Measurements from ENCODE around the gene YIPF1.

Gene YIPF1

DNA sequence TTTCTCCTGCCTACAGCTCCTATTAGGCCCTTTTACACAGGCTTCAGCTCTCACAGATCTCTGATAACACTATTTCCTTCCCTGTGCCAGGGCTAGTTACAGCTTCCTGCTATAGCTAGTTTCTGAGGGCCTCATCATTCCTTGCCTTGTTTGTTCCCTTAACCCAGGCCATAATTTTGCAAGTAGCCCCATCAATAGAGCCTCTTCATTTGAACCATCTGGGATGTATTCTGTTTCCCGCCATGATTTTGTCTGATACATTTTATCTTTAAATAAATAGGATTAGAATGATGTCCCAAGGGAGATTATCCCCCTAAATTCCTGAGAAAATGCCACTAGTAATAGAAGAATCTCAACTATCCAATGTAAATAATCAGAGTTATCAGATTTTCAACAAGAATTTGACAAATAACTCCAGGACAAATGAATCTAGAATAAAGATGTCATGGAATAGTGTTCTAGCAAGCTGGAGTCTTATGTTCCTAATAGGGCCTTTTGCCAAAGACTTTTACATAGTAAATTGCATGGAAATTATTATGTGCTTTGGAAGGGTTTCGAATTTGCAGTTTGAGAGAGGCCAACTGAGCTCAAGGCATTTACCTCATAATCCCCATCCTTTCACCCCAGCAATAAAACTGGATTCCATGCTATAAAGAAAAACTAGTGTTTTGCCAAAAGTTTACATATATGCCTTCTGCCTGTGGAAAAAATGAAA, 39.8 kb upstream of the YIPF1 start:
- Histone ChIP-seq H3K27me3 (ENCODE audit: insufficient read depth, poor library complexity, severe bottlenecking) (no peaks in the 10 kb centered on the region), H3K4me3 (replicated peaks; ENCODE audit: insufficient read depth, low read length) (no peak overlapping the region), H3K27ac (replicated peaks) (no peak overlapping the region)
- no peak for DNase-seq (ENCODE audit: low read depth in 1 of 2, low spot score in 1 of 2)
- TF ChIP-seq POLR2AphosphoS5 (IDR thresholded peaks at IDR 0.05; ENCODE audit: low read depth): no peak
- TF ChIP-seq, protein P1, sequence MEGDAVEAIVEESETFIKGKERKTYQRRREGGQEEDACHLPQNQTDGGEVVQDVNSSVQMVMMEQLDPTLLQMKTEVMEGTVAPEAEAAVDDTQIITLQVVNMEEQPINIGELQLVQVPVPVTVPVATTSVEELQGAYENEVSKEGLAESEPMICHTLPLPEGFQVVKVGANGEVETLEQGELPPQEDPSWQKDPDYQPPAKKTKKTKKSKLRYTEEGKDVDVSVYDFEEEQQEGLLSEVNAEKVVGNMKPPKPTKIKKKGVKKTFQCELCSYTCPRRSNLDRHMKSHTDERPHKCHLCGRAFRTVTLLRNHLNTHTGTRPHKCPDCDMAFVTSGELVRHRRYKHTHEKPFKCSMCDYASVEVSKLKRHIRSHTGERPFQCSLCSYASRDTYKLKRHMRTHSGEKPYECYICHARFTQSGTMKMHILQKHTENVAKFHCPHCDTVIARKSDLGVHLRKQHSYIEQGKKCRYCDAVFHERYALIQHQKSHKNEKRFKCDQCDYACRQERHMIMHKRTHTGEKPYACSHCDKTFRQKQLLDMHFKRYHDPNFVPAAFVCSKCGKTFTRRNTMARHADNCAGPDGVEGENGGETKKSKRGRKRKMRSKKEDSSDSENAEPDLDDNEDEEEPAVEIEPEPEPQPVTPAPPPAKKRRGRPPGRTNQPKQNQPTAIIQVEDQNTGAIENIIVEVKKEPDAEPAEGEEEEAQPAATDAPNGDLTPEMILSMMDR (IDR thresholded peaks at IDR 0.05; ENCODE audit: insufficient read depth, low read length): no peak
- no peak for TF ChIP-seq GABPA (IDR thresholded peaks at IDR 0.05; ENCODE audit: low read depth)
- TF ChIP-seq, protein P2, sequence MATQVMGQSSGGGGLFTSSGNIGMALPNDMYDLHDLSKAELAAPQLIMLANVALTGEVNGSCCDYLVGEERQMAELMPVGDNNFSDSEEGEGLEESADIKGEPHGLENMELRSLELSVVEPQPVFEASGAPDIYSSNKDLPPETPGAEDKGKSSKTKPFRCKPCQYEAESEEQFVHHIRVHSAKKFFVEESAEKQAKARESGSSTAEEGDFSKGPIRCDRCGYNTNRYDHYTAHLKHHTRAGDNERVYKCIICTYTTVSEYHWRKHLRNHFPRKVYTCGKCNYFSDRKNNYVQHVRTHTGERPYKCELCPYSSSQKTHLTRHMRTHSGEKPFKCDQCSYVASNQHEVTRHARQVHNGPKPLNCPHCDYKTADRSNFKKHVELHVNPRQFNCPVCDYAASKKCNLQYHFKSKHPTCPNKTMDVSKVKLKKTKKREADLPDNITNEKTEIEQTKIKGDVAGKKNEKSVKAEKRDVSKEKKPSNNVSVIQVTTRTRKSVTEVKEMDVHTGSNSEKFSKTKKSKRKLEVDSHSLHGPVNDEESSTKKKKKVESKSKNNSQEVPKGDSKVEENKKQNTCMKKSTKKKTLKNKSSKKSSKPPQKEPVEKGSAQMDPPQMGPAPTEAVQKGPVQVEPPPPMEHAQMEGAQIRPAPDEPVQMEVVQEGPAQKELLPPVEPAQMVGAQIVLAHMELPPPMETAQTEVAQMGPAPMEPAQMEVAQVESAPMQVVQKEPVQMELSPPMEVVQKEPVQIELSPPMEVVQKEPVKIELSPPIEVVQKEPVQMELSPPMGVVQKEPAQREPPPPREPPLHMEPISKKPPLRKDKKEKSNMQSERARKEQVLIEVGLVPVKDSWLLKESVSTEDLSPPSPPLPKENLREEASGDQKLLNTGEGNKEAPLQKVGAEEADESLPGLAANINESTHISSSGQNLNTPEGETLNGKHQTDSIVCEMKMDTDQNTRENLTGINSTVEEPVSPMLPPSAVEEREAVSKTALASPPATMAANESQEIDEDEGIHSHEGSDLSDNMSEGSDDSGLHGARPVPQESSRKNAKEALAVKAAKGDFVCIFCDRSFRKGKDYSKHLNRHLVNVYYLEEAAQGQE (IDR thresholded peaks at IDR 0.05; ENCODE audit: insufficient replicate concordance, low read depth): no peak
- no peak for TF ChIP-seq SPI1 (IDR thresholded peaks at IDR 0.05; ENCODE audit: borderline replicate concordance, low read depth)

DNA sequence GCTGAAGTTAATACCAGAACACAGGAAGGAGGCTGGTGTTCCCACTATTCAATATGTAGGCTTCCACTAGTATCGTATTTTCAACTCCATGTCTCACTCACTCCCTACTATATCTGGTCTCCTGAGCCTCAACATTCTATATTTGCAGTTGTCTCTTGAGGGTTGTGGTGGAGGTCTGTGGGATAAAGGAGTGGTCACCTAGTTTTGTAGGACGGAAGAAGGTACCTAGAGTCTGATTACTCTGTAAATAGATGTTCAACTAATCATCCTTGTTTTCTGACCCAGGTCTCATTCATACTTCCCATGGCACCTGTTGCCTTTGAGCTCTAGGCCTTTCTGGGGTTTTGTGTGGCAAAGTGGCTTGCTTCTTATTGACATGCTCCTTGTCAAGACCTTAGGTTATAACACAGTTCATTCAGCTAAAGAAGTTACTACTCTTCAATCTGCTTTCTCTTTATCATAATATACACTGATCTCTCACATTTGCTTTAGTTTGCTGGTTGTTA, 37.8 kb upstream of the YIPF1 start:
- DNase-seq (ENCODE audit: low read depth in 1 of 2, low spot score in 1 of 2): no peak
- TF ChIP-seq SPI1 (IDR thresholded peaks at IDR 0.05; ENCODE audit: borderline replicate concordance, low read depth): no peak
- TF ChIP-seq GABPA (IDR thresholded peaks at IDR 0.05; ENCODE audit: low read depth): no peak
- TF ChIP-seq, protein P1 (IDR thresholded peaks at IDR 0.05; ENCODE audit: insufficient read depth, low read length): no peak
- no peak for TF ChIP-seq POLR2AphosphoS5 (IDR thresholded peaks at IDR 0.05; ENCODE audit: low read depth)
- TF ChIP-seq, protein P2 (IDR thresholded peaks at IDR 0.05; ENCODE audit: insufficient replicate concordance, low read depth): no peak
- no peak overlapping the region for H3K27ac ChIP-seq (replicated peaks)

GRCh38 chr1:53919675-53920066, 30.1 kb upstream of the YIPF1 start:
- no peak overlapping the region for H3K27ac ChIP-seq (replicated peaks)
- H3K27me3 ChIP-seq (ENCODE audit: insufficient read depth, poor library complexity, severe bottlenecking): no peaks in the 10 kb centered on the region
- DNase-seq (ENCODE audit: low read depth in 1 of 2, low spot score in 1 of 2): no peak
- TF ChIP-seq GABPA (IDR thresholded peaks at IDR 0.05; ENCODE audit: low read depth): no peak
- no peak for TF ChIP-seq SPI1 (IDR thresholded peaks at IDR 0.05; ENCODE audit: borderline replicate concordance, low read depth)
- TF ChIP-seq, protein P1 (IDR thresholded peaks at IDR 0.05; ENCODE audit: insufficient read depth, low read length): no peak
- no peak for TF ChIP-seq POLR2AphosphoS5 (IDR thresholded peaks at IDR 0.05; ENCODE audit: low read depth)
- TF ChIP-seq, protein P2 (IDR thresholded peaks at IDR 0.05; ENCODE audit: insufficient replicate concordance, low read depth): no peak
- no peak overlapping the region for H3K4me3 ChIP-seq (replicated peaks; ENCODE audit: insufficient read depth, low read length)

More for the DNA sequence above, 37.8 kb upstream of the YIPF1 start:
- H3K4me3 ChIP-seq (replicated peaks; ENCODE audit: insufficient read depth, low read length): no peak overlapping the region
- H3K27me3 ChIP-seq (ENCODE audit: insufficient read depth, poor library complexity, severe bottlenecking): no peaks in the 10 kb centered on the region

Data from HL-60 (cell line).